Endodermal cell (in vitro differentiated cells): ENCODE measurements around the gene ST3GAL5. TPM values are rescaled to one million over a fixed set of nuclear protein-coding genes. Genes with fewer than 3 reads are reported as not detected.

ENCODE experiments used
- DNase-seq: peaks from one replicate; pipeline ENCODE4 v3.0.0-alpha.2; 2017
- H3K27ac ChIP-seq: 2 replicates; pipeline ENCODE4 v1.5.1; 2013; ENCODE audit warnings: mild to moderate bottlenecking, low read depth, low read length, moderate library complexity
- H3K27me3 ChIP-seq: 2 replicates; pipeline ENCODE4 v1.6.1; 2013; ENCODE audit warnings: mild to moderate bottlenecking, low read length, moderate library complexity; ENCODE audit not compliant: insufficient read depth, control insufficient read depth, poor library complexity, severe bottlenecking
- H3K36me3 ChIP-seq: 2 replicates; pipeline ENCODE4 v1.7.0; 2013; ENCODE audit warnings: mild to moderate bottlenecking, low read length, moderate library complexity; ENCODE audit not compliant: control insufficient read depth, insufficient read depth
- H3K4me1 ChIP-seq: one replicate; pipeline ENCODE4 v1.7.0; 2013; ENCODE audit warnings: low read length; ENCODE audit not compliant: control insufficient read depth, insufficient read depth
- H3K4me3 ChIP-seq: 2 replicates; pipeline ENCODE4 v1.5.1; 2013; ENCODE audit warnings: mild to moderate bottlenecking, low read length, moderate library complexity
- H3K9ac ChIP-seq: 2 replicates; pipeline ENCODE4 v1.6.1; 2013; ENCODE audit warnings: mild to moderate bottlenecking, low read length, moderate library complexity; ENCODE audit not compliant: poor library complexity, severe bottlenecking; ENCODE audit errors: extremely low read depth
- H3K9me3 ChIP-seq: 2 replicates; pipeline ENCODE4 v1.6.1; 2013; ENCODE audit warnings: mild to moderate bottlenecking, low read length, moderate library complexity; ENCODE audit not compliant: control insufficient read depth
- H3K27ac Mint-ChIP-seq: 2 replicates; pipeline ENCODE4 v1.8.0; 2020; ENCODE audit warnings: mixed read lengths
- H3K27me3 Mint-ChIP-seq: 2 replicates; pipeline ENCODE4 v1.8.0; 2021; ENCODE audit warnings: mild to moderate bottlenecking, mixed read lengths; ENCODE audit not compliant: insufficient read depth
- H3K36me3 Mint-ChIP-seq: 2 replicates; pipeline ENCODE4 v1.8.0; 2020; ENCODE audit warnings: low read depth, mixed read lengths
- H3K4me1 Mint-ChIP-seq: 2 replicates; pipeline ENCODE4 v1.8.0; 2020; ENCODE audit warnings: mixed read lengths
- H3K4me3 Mint-ChIP-seq: 2 replicates; pipeline ENCODE4 v1.8.0; 2020; ENCODE audit warnings: mild to moderate bottlenecking, moderate library complexity, mixed read lengths
- H3K9me3 Mint-ChIP-seq: 2 replicates; pipeline ENCODE4 v1.8.0; 2020; ENCODE audit warnings: mild to moderate bottlenecking, mixed read lengths
- CTCF ChIP-seq: fragments of 200-600 bp; sonication (generic); conservative IDR thresholded peaks from 2 replicates; pipeline ENCODE4 v1.5.0; 2021; ENCODE audit warnings: antibody characterized with exemption, mild to moderate bottlenecking
- WGBS, 2 experiments: methylation state at CpG; one replicate each; pipeline versions ENCODE4 v1.1.5 to v1.1.7; 2013; ENCODE audit warnings: missing lambda C conversion rate in 2 of 2, mixed read lengths in 1 of 2; ENCODE audit not compliant: insufficient coverage in 1 of 2, insufficient read length in 1 of 2; 5-methylcytosine and 5-hydroxymethylcytosine counted together
- total RNA-seq, 2 donors: library from RNA; stranded (reverse); fragmentation: NEBNext Ultra II Directional in 1 of 2; extraction: Animal tissue kit (Norgen Biotek cat#: 25700) in 1 of 2; gene quantifications; 2 replicates in 1 of 2; 3 replicates in 1 of 2; pipeline ENCODE4 v1.2.1, GENCODE V29; 2021

ST3GAL5 gene
- total RNA-seq, 2 donors from 2014 or later, result 26.6 to 27.4 TPM

- Histone ChIP-seq H3K9ac (no peak overlapping the region), H3K4me1 (no peaks in the 10 kb centered on the region), H3K27me3 (no peaks in the 10 kb centered on the region), H3K4me3 (no peak overlapping the region), H3K36me3 (peaks cover 43% of the 10 kb centered on the region), H3K9me3 (peaks cover 6% of the 10 kb centered on the region), H3K27ac (no peak overlapping the region)
- Mint-ChIP-seq H3K9me3 (peaks cover 5% of the 10 kb centered on the region), H3K36me3 (peaks cover 51% of the 10 kb centered on the region), H3K27ac (no peak overlapping the region), H3K4me1 (no peaks in the 10 kb centered on the region), H3K27me3 (peaks cover 9% of the 10 kb centered on the region), H3K4me3 (no peak overlapping the region)
- WGBS, 2 experiments, result 93% methylated on average over 10 of the region's 10 CpGs
- DNase-seq, result no peak
- TF ChIP-seq CTCF, result no peak
These were observed 49.3 kb downstream of the ST3GAL5 start for GRCh38 chr2:85839461-85839860.

GRCh38 chr2:85838641-85839040 lies 50.1 kb downstream of the ST3GAL5 start:
- TF ChIP-seq CTCF, result no peak
- 91 to 97% methylated on average over 5 to 6 of the region's 6 CpGs for WGBS, 2 experiments
- DNase-seq, result no peak
- Histone ChIP-seq H3K9me3 (no peaks in the 10 kb centered on the region), H3K27ac (no peak overlapping the region), H3K9ac (no peak overlapping the region), H3K36me3 (peaks cover 36% of the 10 kb centered on the region), H3K4me1 (no peaks in the 10 kb centered on the region), H3K27me3 (no peaks in the 10 kb centered on the region), H3K4me3 (no peak overlapping the region)
- H3K36me3 Mint-ChIP-seq, result peaks cover 44% of the 10 kb centered on the region
- no peak overlapping the region for H3K27ac Mint-ChIP-seq
- H3K4me3 Mint-ChIP-seq, result no peak overlapping the region
- H3K9me3 Mint-ChIP-seq, result peaks cover 5% of the 10 kb centered on the region
- H3K4me1 Mint-ChIP-seq, result no peaks in the 10 kb centered on the region
- peaks cover 9% of the 10 kb centered on the region for H3K27me3 Mint-ChIP-seq

- Mint-ChIP-seq H3K4me1 (no peaks in the 10 kb centered on the region), H3K27ac (no peak overlapping the region), H3K36me3 (peaks cover 39% of the 10 kb centered on the region), H3K9me3 (peaks cover 1% of the 10 kb centered on the region), H3K27me3 (peaks cover 9% of the 10 kb centered on the region), H3K4me3 (no peak overlapping the region)
- Histone ChIP-seq H3K36me3 (peaks cover 31% of the 10 kb centered on the region), H3K27me3 (no peaks in the 10 kb centered on the region), H3K9me3 (no peaks in the 10 kb centered on the region), H3K4me3 (no peak overlapping the region), H3K4me1 (no peaks in the 10 kb centered on the region), H3K9ac (no peak overlapping the region), H3K27ac (no peak overlapping the region)
- WGBS, 2 experiments, result 76 to 100% methylated on average over 2 to 4 of the region's 4 CpGs
- DNase-seq, result peak; percentile 63
- TF ChIP-seq CTCF, result peak; percentile 69
These were observed 50.6 kb downstream of the ST3GAL5 start for GRCh38 chr2:85838181-85838580.
